Gastrocnemius medialis (tissue), 4 donors: ENCODE results near the gene POGLUT2. TPM values are rescaled to one million over a fixed set of nuclear protein-coding genes. Genes with fewer than 3 reads are reported as not detected.
A peak's percentile ranks its signal among the peaks of the same experiment; 100 is the strongest.

ENCODE experiments used
- ATAC-seq, 2 donors: fragments of 150-250 bp; one replicate each; pipeline ENCODE4 v1.9.1; 2016
- DNase-seq, 2 donors: peaks; one replicate each; pipeline ENCODE4 v3.0.0-alpha.2; 2019
- H3K27ac ChIP-seq, 4 donors: fragments of 200-600 bp; sonication (generic); 1 replicate in 1 of 4; 2 replicates in 3 of 4; pipeline ENCODE4 v1.5.1; 2016 to 2018; ENCODE audit warnings: mild to moderate bottlenecking in 2 of 4, moderate library complexity in 1 of 4
- H3K27me3 ChIP-seq, 3 donors: fragments of 200-600 bp; sonication (generic) in 2 of 3; 1 replicate in 1 of 3; 2 replicates in 2 of 3; pipeline versions ENCODE4 v1.5.1 to v1.6.0; 2016 to 2019; ENCODE audit warnings: mild to moderate bottlenecking in 1 of 3, moderate library complexity in 1 of 3
- H3K36me3 ChIP-seq, 2 donors: fragments of 200-600 bp; sonication (generic) in 1 of 2; one replicate each; pipeline ENCODE4 v1.5.1; 2017 to 2018
- H3K4me1 ChIP-seq, 2 donors: fragments of 200-600 bp; sonication (generic) in 1 of 2; one replicate each; pipeline ENCODE4 v1.5.1; 2016 to 2017; ENCODE audit warnings: mild to moderate bottlenecking in 2 of 2
- H3K4me3 ChIP-seq, 4 donors: fragments of 200-600 bp; sonication (generic) in 3 of 4; 1 replicate in 1 of 4; 2 replicates in 3 of 4; pipeline ENCODE4 v1.5.1; 2016 to 2019; ENCODE audit warnings: mild to moderate bottlenecking in 2 of 4
- H3K9me3 ChIP-seq, 3 donors: fragments of 200-600 bp; sonication (generic) in 2 of 3; 1 replicate in 1 of 3; 2 replicates in 2 of 3; pipeline ENCODE4 v1.5.1; 2016 to 2019
- CTCF ChIP-seq, 5 experiments: fragments of 450-650 bp in 3 of 5; fragments of 200-600 bp in 2 of 5; sonication (generic) in 2 of 5; IDR thresholded peaks in 4 of 5; conservative IDR thresholded peaks in 1 of 5; 1 replicate in 4 of 5; 2 replicates in 1 of 5; pipeline ENCODE4 v1.5.1; 2016 to 2019; ENCODE audit warnings: antibody characterized with exemption in 5 of 5, mild to moderate bottlenecking in 3 of 5, moderate library complexity in 3 of 5
- POLR2A ChIP-seq, 2 donors: fragments of 450-650 bp; IDR thresholded peaks; one replicate each; pipeline ENCODE4 v1.6.1; 2017; ENCODE audit warnings: antibody characterized with exemption in 2 of 2, mild to moderate bottlenecking in 2 of 2, moderate library complexity in 2 of 2
- in situ Hi-C, 4 donors: fragments of 200-750 bp; cut with MboI; loops; one replicate each; pipeline versions ENCODE4 v1.15.0 to v1.8.0; 2017; ENCODE audit warnings: low sequenced_read_pairs in 4 of 4
- intact Hi-C: fragments of 100-400 bp; cut with DNase I; formaldehyde crosslinking; loops from one replicate; pipeline ENCODE4 v1.15.1; 2023; ENCODE audit warnings: low total_unique reads
- total RNA-seq, 4 donors: library from RNA; depleted of rRNA; stranded (reverse); fragments of >200 nt; gene quantifications; one replicate each; pipeline versions ENCODE4 v1.1.0 to v1.2.3, GENCODE V29; 2016

The POGLUT2 gene
- total RNA-seq, 4 donors from 2014 or later: 0.51 to 0.94 (median 0.80) TPM

- TF ChIP-seq POLR2A (IDR thresholded peaks at IDR 0.05) (peak; percentile 63 to 70), CTCF (IDR thresholded peaks at IDR 0.05 in 4 of 5, conservative IDR thresholded peaks at IDR 0.05 in 1 of 5) (peak in 1 of 5 experiments; percentile 42)
- Histone ChIP-seq H3K36me3 (no peaks in the 10 kb centered on the region), H3K9me3 (no peaks in the 10 kb centered on the region), H3K4me1 (peaks cover 19 to 21% of the 10 kb centered on the region in 2 donors), H3K27ac (peak within 1 kb of the TSS; percentile 92 to 98 (median 96)), H3K27me3 (no peaks in the 10 kb centered on the region), H3K4me3 (peak within 1 kb of the TSS; percentile 75 to 94 (median 92))
- peak; percentile 90 to 92 for ATAC-seq
- peak; percentile 85 to 91 for DNase-seq
- in situ Hi-C loops (loop anchor here in 3 of 4 donors (5.0 to 10.0 kb wide), 3 partner anchors 248 to 263 kb away; partner anchors contain the start of gene TPP2 (in 1 of the 3)), intact Hi-C loops (loop anchor here (1.0 to 10.0 kb wide), 6 partner anchors 17 to 253 kb away; partner anchors contain the start of genes BIVM and TPP2)
Observed at GRCh38 chr13:102845630-102846260, 47.0 kb upstream of the POGLUT2 start, which contains the start of gene ERCC5. ERCC5 (plus strand) TSS chr13:102846032; CDS start chr13:102846267, 235 bp downstream.

- peak in 1 of 2 donors; percentile 46 for ATAC-seq
- DNase-seq: no peak
- TF ChIP-seq POLR2A (IDR thresholded peaks at IDR 0.05) (no peak), CTCF (IDR thresholded peaks at IDR 0.05 in 4 of 5, conservative IDR thresholded peaks at IDR 0.05 in 1 of 5) (no peak)
- Histone ChIP-seq H3K27ac (peak overlapping the region; percentile 92 to 98 (median 96)), H3K4me3 (peak overlapping the region; percentile 75 to 94 (median 92)), H3K4me1 (peaks cover 19 to 21% of the 10 kb centered on the region in 2 donors), H3K9me3 (no peaks in the 10 kb centered on the region), H3K27me3 (no peaks in the 10 kb centered on the region), H3K36me3 (no peaks in the 10 kb centered on the region)
- in situ Hi-C loops: loop anchor here in 3 of 4 donors (5.0 to 10.0 kb wide), 3 partner anchors 248 to 263 kb away; partner anchors contain the start of gene TPP2 (in 1 of the 3)
- intact Hi-C loops: loop anchor here (1.0 to 10.0 kb wide), 4 partner anchors 18 to 249 kb away; partner anchors contain the start of genes BIVM and TPP2
Observed at GRCh38 chr13:102845289-102845629, 46.5 kb upstream of the POGLUT2 start.

- Histone ChIP-seq H3K4me1 (peaks cover 0 to under 1% of the 10 kb centered on the region in 2 donors), H3K36me3 (peaks cover 0 to 38% of the 10 kb centered on the region in 2 donors), H3K27me3 (no peaks in the 10 kb centered on the region), H3K9me3 (no peaks in the 10 kb centered on the region), H3K27ac (no peak overlapping the region), H3K4me3 (no peak overlapping the region)
- TF ChIP-seq POLR2A (IDR thresholded peaks at IDR 0.05) (no peak), CTCF (IDR thresholded peaks at IDR 0.05 in 4 of 5, conservative IDR thresholded peaks at IDR 0.05 in 1 of 5) (no peak)
- intact Hi-C loops (no loop called here), in situ Hi-C loops (no loop called here)
- no peak for DNase-seq
- no peak for ATAC-seq
Observed at GRCh38 chr13:102839462-102839861, 40.7 kb upstream of the POGLUT2 start.

GRCh38 chr13:102838982-102839381, 40.2 kb upstream of the POGLUT2 start:
- peaks cover 0 to 43% of the 10 kb centered on the region in 2 donors for H3K36me3 ChIP-seq
- no peak for DNase-seq
- no peaks in the 10 kb centered on the region for H3K9me3 ChIP-seq
- intact Hi-C loops: no loop called here
- no peak for ATAC-seq
- H3K27ac ChIP-seq: no peak overlapping the region
- in situ Hi-C loops: no loop called here
- no peaks in the 10 kb centered on the region for H3K4me1 ChIP-seq
- H3K27me3 ChIP-seq: no peaks in the 10 kb centered on the region
- no peak overlapping the region for H3K4me3 ChIP-seq
- TF ChIP-seq POLR2A (IDR thresholded peaks at IDR 0.05): no peak
- no peak for TF ChIP-seq CTCF (IDR thresholded peaks at IDR 0.05 in 4 of 5, conservative IDR thresholded peaks at IDR 0.05 in 1 of 5)
